HG02798 (cell line): ENCODE data around the gene SDR39U1.
A peak's percentile ranks its signal among the peaks of the same experiment; 100 is the strongest.
"Not testable (repeated sequence)": the region's sequence is repeated elsewhere in the genome, so short reads cannot be mapped to it uniquely, and the experiment has no call there.

Experiments used
- ATAC-seq: cut with Tn5 transposase; IDR thresholded peaks from one replicate; pipeline ENCODE4 v1.9.1; 2021; ENCODE audit warnings: mild to moderate bottlenecking; ENCODE audit not compliant: unreplicated experiment, poor library complexity

The SDR39U1 gene

GRCh38 chr14:24442240-24443052 lies at the start of gene SDR39U1:
SDR39U1 (minus strand) TSS chr14:24442776; CDS start chr14:24442769, 7 bp downstream.
- ATAC-seq = peak; percentile 92

- ATAC-seq = not testable (repeated sequence)
Observed at GRCh38 chr14:24491586-24492408, 49.2 kb upstream of the SDR39U1 start.

- no peak for ATAC-seq
Observed at GRCh38 chr14:24483604-24484252, 41.2 kb upstream of the SDR39U1 start.

GRCh38 chr14:24482699-24483303 lies 40.2 kb upstream of the SDR39U1 start:
- ATAC-seq = not testable (repeated sequence)

GRCh38 chr14:24481622-24482324 lies 39.2 kb upstream of the SDR39U1 start:
- ATAC-seq = peak; percentile 71

GRCh38 chr14:24479999-24480398 lies 37.4 kb upstream of the SDR39U1 start:
- ATAC-seq = not testable (repeated sequence)

- no peak for ATAC-seq
Observed at GRCh38 chr14:24475261-24475660, 32.7 kb upstream of the SDR39U1 start.

- no peak for ATAC-seq
Observed at GRCh38 chr14:24473211-24473610, 30.6 kb upstream of the SDR39U1 start.

GRCh38 chr14:24470450-24470849 lies 27.9 kb upstream of the SDR39U1 start:
- ATAC-seq = not testable (repeated sequence)

GRCh38 chr14:24465805-24466204 lies 23.2 kb upstream of the SDR39U1 start:
- ATAC-seq = no peak

GRCh38 chr14:24465368-24465767 lies 22.8 kb upstream of the SDR39U1 start:
- no peak for ATAC-seq

- no peak for ATAC-seq
Observed at GRCh38 chr14:24463884-24464785, 21.6 kb upstream of the SDR39U1 start.

GRCh38 chr14:24463017-24463883 lies 20.7 kb upstream of the SDR39U1 start:
- no peak for ATAC-seq

GRCh38 chr14:24461336-24461735 lies 18.8 kb upstream of the SDR39U1 start:
- ATAC-seq = no peak

- no peak for ATAC-seq
Observed at GRCh38 chr14:24459331-24459730, 16.8 kb upstream of the SDR39U1 start.

GRCh38 chr14:24458736-24459135 lies 16.2 kb upstream of the SDR39U1 start:
- no peak for ATAC-seq

- ATAC-seq = no peak
Observed at GRCh38 chr14:24456980-24457379, 14.4 kb upstream of the SDR39U1 start.

GRCh38 chr14:24450828-24451227 lies 8.3 kb upstream of the SDR39U1 start:
- ATAC-seq = not testable (repeated sequence)
